Activated T-helper 9 cell treated with anti-CD3 and anti-CD28 coated beads, Interleukin-2, amount 50 U/mL, for 16 hours (primary cell): Measurements from ENCODE around the gene MGRN1.

Experiments
- DNase-seq: peaks from one replicate; pipeline ENCODE4 v3.0.0-alpha.2; 2020; ENCODE audit warnings: low read depth

MGRN1 gene

DNA sequence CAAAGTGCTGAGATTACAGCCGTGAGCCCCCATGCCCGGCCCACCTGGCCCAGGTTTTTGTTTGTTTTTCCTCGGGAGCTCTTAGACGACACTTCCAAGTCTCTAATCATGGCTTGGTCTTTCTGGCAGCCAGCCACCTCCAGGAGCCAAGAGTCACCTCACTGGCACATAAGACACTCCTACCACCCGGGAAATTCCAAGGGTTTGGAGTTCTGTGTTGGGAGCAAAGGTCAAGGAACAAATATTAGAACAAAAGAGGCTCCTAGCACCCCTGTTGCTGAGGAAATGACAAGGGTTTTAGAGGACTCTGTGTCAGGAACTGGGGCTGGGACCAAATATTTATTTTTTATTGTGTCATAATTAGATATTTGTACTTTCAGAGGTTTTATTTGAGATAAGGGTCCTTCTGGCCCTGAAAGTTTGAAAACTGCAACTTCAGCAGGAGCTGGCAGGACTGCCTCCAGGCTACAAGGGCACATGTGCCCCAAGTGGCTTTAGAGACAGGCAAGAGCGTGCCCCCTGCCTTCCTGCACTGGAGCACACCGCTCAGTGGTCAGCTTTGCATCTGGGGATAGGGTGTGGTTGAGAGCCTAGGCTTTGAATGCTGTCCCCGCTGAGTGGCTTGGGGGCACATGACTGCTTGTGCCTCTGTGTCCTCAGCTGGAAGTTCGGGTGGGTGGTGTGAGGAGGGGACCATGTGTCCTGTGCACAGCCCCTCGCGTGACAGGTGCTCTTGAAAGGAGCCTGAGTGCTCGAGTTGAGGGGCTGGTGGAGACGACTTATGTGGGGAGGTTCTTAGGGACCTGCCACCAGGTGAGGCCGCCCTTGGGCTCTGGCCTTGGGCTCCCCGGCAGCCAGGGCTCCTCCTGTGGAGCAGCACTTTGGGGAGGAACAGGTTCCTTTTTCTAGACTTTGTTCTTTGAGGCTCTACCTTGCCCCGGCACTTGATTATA is 29.7 kb downstream of the MGRN1 start:
- no peak for DNase-seq

DNA sequence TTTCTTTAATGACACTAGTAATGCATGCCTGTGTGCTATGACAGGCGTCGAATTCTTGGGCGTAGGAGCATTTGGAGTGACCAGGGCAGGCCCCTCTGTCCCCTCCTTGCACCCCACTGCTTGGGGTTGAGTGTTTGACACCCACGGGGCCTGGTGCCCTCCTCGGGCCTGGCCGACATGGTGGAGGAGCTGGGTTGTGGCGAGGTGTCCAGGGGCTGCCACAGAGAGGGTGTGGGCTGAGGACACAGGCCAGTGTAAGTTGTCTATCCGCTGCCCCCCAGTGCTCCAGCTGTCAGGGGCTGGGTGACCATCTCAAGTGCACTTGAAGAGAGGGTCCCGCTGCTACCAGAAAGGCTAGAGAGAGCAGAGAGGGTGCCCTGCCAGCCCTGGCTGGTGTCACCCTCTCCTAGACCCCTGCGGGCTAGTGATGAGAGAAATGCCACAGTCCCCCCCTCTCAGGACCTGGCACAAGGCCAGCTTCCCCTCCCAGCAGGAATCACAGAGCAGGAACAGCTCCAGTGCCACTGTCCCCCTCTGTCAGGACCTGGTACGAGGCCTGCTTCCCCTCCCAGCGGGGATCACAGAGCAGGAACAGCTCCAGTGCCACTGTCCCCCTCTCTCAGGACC is 30.5 kb downstream of the MGRN1 start:
- DNase-seq: no peak

DNA sequence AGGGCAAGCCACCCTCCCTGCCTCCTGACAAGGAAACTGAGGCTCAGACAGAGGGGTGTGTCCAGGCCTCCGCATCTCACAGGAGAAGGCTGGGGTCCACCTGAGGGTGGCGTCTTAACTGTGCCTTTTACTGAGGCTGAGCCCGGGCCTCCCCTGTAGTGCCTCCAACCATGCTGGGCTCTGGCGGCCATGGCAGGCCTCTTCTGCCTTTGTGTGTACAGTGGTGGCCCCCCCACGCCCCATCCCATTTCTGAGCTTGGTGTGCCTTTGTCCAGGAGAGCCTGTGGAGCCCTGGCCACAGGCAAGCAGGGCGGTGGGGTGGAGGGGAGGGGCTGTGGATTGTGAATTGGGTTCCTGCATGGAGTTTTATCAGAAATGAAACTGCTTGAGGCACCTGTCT is 31.2 kb downstream of the MGRN1 start:
- no peak for DNase-seq

DNA sequence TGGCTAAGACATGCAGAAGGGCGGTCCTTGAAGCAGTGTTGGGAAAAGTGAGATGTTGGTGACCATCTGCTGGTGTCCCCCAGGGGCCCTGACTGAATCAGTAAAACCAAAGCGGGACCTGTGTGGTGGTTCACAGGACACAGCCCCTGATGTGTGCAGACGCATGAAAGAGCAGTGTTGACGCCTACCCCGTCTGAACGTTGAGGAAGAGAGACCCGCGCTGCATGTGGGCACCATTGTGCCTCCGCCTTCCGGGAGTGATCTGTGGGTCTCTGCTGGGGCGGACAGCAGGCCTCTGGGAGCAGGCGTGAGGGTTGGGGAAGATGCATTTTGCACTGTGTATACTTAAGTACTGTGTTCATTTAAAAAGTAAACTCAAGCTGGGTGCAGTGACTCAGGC is 31.6 kb downstream of the MGRN1 start:
- no peak for DNase-seq

DNA sequence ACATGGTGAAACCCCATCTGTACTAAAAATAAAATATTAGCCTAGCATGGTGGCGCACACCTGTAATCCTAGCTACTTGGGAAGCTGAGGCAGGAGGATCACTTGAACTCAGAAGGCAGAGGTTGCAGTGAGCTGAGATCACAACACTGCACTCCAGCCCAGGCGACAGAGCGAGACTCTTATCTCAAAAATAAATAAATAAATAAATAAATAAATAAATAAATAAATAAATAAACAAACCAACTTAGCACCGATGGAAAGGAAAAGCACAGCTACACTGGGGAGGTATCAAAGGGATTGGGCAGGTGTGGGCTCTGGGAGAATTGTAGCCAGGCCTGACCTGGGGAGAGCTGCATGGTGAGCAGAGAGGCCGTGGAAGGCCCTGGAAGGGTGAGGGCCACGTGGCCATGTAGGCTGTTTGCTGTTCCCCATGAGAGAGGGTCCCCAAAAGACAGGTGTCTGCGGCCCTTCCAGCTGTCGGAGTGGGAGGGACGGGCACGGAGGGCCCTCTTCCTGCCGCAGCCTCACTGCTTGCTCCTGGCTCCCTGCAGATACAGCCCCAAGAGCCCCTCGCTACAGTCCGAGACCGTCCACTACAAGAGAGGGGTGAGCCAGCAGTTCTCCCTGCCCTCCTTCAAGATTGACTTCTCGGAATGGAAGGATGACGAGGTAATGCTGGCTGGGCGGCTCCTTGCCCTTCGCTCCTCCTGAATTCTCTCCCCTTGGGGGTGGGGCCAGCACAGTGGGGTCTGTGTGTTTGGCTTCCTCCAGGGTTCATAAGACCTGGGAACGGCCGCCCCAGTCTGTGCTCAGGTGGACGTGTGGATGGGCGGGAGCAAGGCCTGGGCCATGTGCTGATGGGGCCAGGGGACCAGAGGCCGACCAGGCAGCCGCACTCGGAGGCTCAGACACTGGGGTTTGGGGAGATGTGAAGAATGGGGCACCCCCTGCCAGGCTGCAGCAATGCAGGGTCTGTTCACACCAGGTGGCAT is 32.4 kb downstream of the MGRN1 start:
- no peak for DNase-seq

DNA sequence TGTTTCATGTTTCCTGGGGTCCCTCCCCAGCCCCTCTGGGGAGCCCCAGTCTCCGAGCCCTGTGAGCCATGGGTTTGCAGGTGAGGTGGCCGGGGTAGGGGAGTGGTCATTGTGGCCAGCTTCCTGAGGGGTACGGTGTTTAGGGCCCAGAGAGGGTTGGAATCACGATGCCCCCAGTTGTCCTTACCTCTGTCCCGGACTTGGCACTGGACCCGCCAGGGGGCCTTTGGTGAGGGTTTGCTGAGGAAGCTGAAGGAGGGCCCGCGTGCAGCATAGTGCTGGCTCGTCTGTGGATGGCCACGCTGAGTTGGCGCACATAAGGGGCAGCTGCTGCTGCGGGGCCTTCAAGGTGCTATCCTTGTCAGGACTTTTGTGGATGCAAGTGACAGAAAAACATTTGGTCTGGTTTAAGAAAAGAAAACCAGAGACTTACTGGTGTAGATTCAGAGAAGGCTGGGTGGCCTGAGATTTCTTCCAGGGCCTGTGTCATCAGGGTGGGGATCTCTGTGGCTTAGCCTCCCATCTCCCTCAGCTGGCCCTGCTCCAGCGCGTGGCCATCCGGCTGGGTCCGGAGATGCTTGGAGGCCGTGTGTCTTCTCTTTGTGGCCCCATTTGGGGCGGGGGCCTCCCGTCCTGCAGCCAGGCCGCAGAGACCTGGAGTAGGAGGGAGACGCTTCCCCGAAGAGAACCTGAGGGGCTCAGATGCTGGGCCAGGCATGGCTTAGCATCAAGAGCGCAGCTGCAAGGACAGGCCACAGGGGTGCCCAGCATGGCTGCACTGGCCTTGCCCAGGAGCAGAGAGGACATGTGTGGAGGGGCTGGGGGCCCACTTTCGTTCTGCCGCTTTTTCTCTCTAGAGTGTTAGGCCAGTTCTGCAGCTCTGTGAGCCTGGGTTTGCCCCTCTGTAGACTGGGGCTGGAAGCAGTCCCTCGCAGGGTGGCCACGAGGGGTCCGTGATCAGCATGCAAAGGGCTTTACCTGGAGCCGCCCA is 35.0 kb downstream of the MGRN1 start:
- no peak for DNase-seq

DNA sequence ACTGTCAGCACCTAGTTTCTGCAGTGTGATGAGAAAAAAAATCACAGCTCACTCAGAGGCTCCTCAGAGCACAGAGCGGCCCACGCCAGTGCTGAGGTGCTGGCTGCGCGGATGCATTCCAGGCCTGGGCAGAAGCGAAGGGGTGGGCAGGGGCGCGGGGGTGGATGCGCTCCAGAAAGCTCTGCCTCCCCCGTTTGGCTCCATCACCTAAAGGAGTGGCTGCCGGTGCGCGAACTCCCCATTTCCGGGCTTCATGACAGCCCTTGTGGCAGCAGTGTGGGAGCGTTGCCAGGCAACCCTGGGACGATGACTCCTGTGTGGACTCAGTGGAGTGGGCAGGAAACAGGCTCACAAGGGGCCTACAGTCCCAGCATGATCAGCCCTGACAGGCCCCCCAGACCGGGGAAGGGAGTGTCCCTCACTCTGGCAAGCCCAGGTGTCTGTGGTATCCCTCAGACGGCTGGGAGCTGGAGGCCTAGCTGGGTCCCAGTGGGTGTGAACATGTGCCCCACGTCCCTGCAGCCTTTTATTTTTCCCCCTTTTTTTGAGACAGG is 35.9 kb downstream of the MGRN1 start:
- peak; percentile 72 for DNase-seq

DNA sequence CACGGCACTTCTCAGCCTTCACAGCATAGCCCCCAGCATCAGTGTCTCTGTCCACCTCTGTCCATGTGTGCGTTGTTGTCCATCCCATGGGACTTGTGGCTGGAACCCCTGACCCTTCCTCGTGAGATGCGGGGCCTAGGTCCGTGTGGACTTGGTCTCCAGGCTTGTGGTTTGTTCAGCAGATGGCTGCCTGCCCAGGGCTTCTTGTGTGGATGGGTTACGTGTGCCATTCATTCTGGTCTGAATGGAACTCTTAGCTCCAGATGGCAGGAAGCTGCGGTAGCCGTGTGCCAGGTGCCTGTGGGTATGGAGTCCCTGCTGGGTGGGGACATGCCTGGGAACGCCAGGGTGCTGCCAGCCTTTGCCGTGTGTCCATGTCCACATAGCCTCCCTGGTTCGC is 37.0 kb downstream of the MGRN1 start:
- no peak for DNase-seq

DNA sequence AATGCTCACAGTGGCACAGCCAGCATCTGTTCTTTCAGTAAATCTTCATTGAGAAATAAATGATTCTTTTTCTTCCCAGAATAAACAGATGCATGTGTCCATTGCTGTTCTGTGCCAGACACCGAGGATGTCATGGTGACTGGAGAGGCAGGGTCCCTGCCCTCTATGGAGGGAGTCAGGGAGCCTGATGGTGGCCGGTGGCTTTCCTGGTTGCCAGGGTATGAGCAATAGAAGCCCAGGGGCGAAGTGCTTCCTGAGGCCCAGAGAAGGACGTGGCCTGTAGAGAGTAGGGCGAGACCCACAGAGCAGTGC is 38.8 kb downstream of the MGRN1 start:
- DNase-seq: no peak

DNA sequence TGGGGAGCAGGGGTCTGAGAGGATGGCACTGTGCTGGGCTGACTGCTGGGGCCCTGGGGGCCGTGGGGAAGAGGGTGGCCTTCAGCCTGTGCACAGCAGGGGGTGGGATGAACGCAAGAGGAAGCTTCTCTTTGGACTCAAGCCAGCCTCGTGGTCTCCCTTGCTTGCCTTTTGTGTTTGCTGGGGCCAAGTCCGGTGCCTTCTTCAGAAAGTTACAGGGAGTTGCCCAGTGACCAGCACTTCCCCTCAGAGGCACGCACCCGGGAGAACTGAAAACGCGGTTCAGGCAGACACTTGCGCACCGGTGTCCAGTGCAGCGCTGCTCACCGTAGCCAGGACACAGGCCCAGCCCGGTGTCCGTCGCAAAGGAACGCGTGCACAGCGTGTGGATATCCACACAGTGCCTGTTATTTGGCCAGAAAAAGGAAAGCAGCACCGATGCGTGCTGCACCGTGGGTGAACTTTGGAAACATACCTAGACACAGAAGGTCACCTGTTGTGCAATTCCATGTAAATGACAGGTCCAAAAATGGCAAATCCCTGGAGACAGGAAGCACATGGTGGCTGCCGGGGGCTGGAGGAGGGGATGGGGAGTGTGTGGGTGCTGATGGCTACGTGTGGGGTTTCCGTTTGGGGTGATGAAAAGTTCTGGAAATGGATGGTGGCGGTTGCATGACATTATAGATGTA is 39.3 kb downstream of the MGRN1 start:
- DNase-seq: no peak

DNA sequence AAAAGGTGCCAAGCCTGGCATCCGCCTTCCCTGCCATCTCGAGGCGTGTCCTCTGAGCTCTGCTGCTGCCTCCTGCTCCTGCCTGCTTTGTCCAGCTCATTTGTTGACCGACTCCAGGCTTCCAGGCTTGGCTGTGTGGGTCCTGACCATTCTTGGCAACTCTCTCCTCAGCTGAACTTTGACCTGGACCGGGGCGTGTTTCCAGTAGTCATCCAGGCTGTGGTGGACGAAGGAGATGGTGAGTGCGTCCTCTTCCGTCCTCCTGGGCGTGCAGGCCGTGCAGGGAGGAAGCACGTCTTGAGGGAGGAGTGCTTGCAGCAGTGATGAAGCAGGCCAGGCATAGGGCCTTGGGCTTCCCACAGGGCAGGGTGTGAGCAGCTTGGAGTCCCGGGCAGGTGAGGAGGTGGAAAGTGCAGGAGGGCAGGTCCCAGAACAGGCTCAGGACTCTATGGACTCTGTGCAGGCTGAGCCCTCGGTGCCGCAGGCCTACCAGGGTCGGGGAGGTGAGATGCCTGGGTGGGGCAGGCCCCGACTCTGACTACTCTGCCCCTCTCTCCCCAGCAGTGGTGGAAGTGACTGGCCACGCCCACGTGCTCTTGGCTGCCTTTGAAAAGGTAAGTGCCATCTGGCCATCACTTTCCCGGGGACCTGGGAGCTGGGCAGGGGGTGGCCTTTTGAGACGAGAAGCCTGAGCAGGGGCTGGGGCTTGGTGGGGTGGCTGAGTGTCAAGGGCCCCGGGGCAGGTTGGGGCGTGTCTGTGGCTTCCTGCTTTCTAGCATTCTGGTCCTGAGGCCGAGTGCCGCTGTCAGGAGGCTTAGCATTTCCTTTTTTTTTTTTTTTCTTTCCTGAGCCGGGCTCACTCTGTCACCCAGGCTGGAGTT is 40.2 kb downstream of the MGRN1 start:
- peak; percentile 30 for DNase-seq

DNA sequence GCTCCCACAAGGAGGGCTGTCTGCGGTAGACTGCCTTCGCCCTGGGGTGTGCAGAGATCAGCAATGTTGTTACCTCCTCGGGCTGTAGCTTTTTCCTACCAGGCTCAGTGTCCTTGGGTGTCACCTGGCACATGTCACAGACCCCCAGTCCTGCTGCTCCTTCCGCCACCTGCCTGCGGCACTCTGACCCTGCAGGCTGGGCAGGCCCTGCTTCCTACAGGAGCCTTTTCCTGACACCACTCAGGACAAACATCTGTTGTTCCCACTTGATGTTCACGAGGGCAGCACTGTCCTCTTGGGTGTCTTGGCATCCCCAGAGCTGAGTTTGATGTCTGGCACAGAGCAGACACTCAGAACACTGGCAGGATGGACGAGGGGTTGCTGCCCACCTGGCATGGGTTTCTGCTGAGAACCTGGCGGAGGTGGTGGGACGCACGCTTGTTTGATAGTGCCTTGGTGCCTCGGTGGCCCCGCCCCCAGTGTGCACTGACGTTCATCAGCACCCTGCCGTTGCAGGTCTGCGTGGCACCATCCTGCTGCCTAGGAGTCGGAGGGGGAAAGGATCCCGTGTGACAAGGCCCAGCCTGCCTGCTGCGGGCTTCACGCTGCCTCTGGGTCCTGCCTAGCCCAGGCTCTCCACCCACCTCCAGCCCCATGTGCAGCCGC is 42.0 kb downstream of the MGRN1 start:
- no peak for DNase-seq

DNA sequence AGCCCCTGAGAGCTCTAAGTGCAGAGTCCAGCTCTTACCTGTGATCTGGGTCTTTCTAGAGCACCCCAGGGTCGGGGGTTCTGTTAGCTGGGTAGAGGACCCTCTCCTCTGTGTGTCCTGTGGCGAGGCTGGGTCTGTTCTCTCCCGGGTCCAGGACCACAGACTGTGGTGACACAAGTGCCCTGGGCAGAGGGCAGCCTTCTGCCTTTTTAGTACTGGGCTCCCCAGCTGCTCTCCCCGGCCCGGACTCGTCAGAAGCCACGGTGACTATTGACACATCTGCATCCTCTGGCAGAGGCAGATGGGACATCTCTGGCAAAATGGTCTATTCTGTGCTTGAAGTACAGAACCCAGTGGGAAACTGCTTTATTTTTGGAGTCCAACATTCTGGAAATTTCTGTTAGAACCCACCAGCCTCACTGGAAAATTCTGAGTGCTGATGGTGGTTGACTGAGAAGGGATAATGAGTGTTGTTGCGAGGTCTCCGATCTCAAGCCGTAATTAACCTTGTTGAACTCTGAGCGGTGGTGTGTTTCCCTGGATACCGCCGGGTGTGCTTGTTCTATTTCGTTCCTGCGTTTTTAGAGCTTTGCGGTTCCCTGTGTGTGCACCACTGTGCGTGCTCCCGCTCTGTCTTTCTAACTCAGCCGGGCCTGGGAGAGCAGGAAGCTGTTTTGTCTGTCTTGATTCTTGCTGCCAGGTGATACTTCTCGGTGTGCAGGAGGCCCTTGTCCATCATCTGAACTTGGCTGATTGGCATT is 42.8 kb downstream of the MGRN1 start:
- no peak for DNase-seq

DNA sequence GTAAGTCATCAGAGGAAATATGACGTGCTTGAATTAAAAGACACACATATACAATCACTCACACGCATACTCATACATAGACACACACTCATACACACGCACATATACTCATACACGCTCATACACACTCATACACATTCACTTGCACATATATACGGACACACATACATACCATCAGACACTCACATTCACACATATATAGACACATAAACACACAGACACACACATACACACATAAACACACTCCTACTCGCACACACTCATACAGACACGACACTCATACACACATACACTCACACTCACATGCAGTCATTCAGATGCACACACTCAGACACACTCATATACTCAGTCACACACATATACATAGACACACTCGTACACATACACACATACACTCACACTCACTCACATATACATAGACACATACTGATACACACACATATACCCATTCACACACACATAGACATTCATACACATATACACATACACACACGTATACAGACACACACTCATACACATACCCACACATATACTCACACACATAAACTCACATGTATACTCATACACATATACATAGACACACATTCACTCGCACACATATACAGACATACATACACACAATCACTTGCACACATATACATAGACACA is 43.8 kb downstream of the MGRN1 start:
- no peak for DNase-seq

DNA sequence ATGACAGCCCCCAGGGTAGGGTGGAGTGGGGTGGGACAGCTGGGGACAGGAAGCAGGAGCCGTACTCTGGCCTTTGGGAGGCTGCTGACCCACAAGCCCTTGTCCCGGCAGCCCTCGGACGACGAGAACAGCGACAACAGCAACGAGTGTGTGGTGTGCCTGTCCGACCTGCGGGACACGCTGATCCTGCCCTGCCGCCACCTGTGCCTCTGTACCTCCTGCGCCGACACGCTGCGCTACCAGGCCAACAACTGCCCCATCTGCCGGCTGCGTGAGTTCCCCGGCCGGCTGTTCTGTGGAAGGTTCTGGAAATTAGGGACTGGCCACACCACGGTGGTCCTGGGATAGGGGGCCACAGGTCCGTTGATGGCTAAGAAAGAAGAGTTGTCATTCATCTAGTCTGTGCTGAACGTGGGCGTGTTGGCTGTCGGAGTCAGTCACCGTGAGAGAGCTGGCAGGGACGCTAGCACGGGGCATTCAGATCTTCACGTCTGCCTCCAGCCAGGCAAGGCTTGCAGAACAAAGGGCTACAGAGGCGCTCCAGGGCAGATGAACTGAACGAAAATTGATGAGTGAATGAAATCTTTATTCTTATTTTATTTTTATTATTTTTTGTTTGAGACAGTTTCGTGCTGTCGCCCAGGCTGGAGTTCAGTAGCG is 48.9 kb downstream of the MGRN1 start:
- no peak for DNase-seq

DNA sequence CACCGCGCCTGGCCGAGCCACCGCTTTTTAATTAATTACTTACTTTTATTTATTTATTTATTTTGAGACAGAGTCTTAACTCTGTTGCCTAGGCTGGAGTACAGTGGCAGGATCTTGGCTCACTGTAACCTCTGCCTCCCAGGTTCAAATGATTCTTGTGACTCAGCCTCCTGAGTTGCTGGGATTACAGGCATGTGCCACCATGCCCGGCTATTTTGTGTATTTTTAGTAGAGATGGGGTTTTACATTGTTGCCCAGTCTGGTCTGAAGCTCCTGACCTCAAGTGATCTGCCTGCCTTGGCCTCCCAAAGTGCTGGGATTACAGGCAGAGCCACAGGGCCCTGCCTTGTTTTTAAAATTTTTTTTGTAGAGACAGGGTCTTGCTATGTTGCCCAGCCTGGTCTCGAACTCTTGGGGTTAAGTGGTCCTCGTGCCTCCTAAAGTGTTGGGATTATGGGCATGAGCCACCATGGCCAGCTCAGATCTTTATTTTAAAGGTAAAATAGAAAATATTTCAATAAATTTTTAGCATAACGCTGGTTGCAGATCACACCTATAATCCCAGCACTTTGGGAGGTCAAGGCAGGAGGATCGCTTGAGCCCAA is 50.4 kb downstream of the MGRN1 start:
- DNase-seq: no peak
